ENCODE measurements around the gene YAE1. TPM values are rescaled to one million over a fixed set of nuclear protein-coding genes. Genes with fewer than 3 reads are reported as not detected.

YAE1 gene
- total RNA-seq = 10 to 100 TPM; 13.4 to 14.2 TPM
- polyA plus RNA-seq = 12.7 TPM

DNA sequence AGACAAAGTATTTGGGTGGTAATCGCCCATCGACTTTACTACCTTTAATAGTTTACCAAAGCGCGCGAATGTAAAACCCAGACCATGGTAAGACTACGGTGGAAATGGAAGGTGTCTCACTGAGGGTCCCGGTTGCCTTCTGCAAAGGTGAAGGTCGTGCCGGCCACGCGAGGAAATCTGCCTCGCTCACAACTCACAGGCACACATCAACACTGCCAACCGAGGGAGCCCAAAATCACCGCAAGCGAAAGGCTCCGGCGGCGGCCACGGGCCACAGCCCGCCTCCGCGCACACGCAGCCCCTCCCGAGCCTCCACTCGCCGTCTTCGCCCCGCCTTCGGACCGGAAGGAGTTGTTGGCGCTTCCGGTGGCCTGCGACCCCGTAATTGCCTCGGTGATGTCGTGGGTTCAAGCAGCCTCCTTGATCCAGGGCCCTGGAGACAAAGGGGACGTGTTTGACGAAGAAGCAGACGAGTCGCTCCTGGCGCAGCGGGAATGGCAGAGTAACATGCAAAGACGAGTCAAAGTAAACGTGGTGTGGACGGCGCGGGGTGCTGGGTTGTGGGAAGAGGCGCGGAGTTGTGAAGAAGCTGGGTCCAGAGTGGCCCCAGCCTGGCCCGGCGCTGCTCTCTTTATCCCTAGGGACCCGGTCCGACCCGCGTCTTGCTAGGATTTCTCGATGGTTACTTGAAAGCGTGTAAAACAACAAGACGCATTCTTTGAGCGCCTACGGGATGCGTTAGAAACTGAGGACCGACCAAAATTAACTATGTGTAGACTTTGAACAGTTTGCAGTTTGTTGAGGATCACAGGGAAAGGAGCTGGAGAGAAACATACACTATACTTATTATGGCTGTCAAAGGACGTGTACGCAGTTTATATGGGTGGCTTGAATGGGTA is at the start of gene YAE1:
Gene YAE1, plus strand, starts transcription at position 382 of the 899 bp plus-strand sequence. Its CDS starts 15 bp downstream, at position 397.
- DNase-seq = peak; percentile 60 to 83 (median 74)
- Histone ChIP-seq H3K36me3 (ENCODE audit: insufficient read depth, low read length) (no peaks in the 10 kb centered on the region), H3K4me1 (ENCODE audit: insufficient read depth, low read length) (peaks cover 14% of the 10 kb centered on the region), H3K27ac (ENCODE audit: low read depth, low read length) (peak within 1 kb of the TSS; percentile 72), H3K4me3 (ENCODE audit: low read length) (peak within 1 kb of the TSS; percentile 73), H3K9me3 (ENCODE audit: low read length) (no peaks in the 10 kb centered on the region), H3K27me3 (ENCODE audit: insufficient read depth, low read length, poor library complexity, severe bottlenecking) (no peaks in the 10 kb centered on the region)
- H3K9me3 Mint-ChIP-seq = no peaks in the 10 kb centered on the region
- ChIA-PET POLR2A (interaction anchor here (1.4 kb wide), 2 partner anchors 167 to 170 kb away, joined by 3 to 4 read pairs; no protein-coding TSS in a partner anchor), CTCF (interaction anchor here (0.9 to 1.6 kb wide), 6 partner anchors 11 to 167 kb away, joined by 3 to 6 read pairs (median 4); no protein-coding TSS in a partner anchor)
- H3K4me3 Mint-ChIP-seq = peak within 1 kb of the TSS; percentile 91 to 100 (median 99)
- H3K36me3 Mint-ChIP-seq = peaks cover 0 to 27% (median 4%) of the 10 kb centered on the region in 3 donors
- H3K27me3 Mint-ChIP-seq = peaks cover 0 to 2% of the 10 kb centered on the region in 2 donors
- peaks cover 19 to 43% (median 29%) of the 10 kb centered on the region in 3 donors for H3K4me1 Mint-ChIP-seq
- H3K27ac Mint-ChIP-seq = peak within 1 kb of the TSS; percentile 62 to 100 (median 98)

- Mint-ChIP-seq H3K4me1 (peaks cover 0 to 3% (median 3%) of the 10 kb centered on the region in 3 donors), H3K27me3 (peaks cover 1 to 7% of the 10 kb centered on the region in 2 donors), H3K9me3 (no peaks in the 10 kb centered on the region), H3K4me3 (no peak overlapping the region), H3K27ac (no peak overlapping the region), H3K36me3 (no peaks in the 10 kb centered on the region)
- no peak overlapping the region for H3K27ac ChIP-seq (ENCODE audit: low read depth, low read length)
- no peaks in the 10 kb centered on the region for H3K36me3 ChIP-seq (ENCODE audit: insufficient read depth, low read length)
- H3K4me1 ChIP-seq (ENCODE audit: insufficient read depth, low read length) = no peaks in the 10 kb centered on the region
- H3K9me3 ChIP-seq (ENCODE audit: low read length) = no peaks in the 10 kb centered on the region
- ChIA-PET POLR2A (no interaction called here), CTCF (no interaction called here)
- no peak overlapping the region for H3K4me3 ChIP-seq (ENCODE audit: low read length)
- no peaks in the 10 kb centered on the region for H3K27me3 ChIP-seq (ENCODE audit: insufficient read depth, low read length, poor library complexity, severe bottlenecking)
- DNase-seq = no peak
Measured at GRCh38 chr7:39516498-39516897, 49.7 kb upstream of the YAE1 start.

DNA sequence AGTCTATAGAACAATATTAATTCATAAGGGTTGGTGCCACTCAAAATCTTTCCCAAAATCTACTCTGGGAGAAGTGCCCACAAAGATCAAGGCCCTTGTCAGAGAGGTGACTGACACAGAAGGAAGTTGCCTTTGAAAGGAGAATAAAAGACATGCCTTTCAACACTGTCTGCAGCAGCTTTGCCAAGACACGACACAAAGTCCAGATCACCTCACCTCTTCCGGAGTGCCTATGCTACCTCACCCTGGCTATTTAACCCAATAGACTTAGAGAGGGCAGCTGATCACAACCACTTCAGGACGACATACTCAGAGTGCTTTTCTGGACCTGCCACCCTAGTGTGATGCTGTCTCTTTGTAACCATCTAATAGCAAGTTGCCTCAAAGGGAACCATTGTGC is 49.0 kb upstream of the YAE1 start:
- Mint-ChIP-seq H3K4me3 (no peak overlapping the region), H3K9me3 (no peaks in the 10 kb centered on the region), H3K36me3 (no peaks in the 10 kb centered on the region), H3K4me1 (peaks cover 0 to 3% (median 3%) of the 10 kb centered on the region in 3 donors), H3K27me3 (peaks cover 0 to 14% of the 10 kb centered on the region in 2 donors), H3K27ac (peak overlapping the region in 1 of 8 donors; percentile 58)
- no peak overlapping the region for H3K27ac ChIP-seq (ENCODE audit: low read depth, low read length)
- H3K36me3 ChIP-seq (ENCODE audit: insufficient read depth, low read length) = no peaks in the 10 kb centered on the region
- CTCF ChIA-PET = no interaction called here
- H3K4me3 ChIP-seq (ENCODE audit: low read length) = no peak overlapping the region
- H3K4me1 ChIP-seq (ENCODE audit: insufficient read depth, low read length) = no peaks in the 10 kb centered on the region
- no peaks in the 10 kb centered on the region for H3K27me3 ChIP-seq (ENCODE audit: insufficient read depth, low read length, poor library complexity, severe bottlenecking)
- no peak for DNase-seq
- POLR2A ChIA-PET = no interaction called here
- H3K9me3 ChIP-seq (ENCODE audit: low read length) = no peaks in the 10 kb centered on the region

- H3K4me1 ChIP-seq (ENCODE audit: insufficient read depth, low read length) = no peaks in the 10 kb centered on the region
- no peak for DNase-seq
- H3K4me3 Mint-ChIP-seq = no peak overlapping the region
- H3K27me3 Mint-ChIP-seq = peaks cover 16 to 36% of the 10 kb centered on the region in 2 donors
- no peaks in the 10 kb centered on the region for H3K36me3 Mint-ChIP-seq
- CTCF ChIA-PET = no interaction called here
- H3K9me3 Mint-ChIP-seq = no peaks in the 10 kb centered on the region
- H3K27ac ChIP-seq (ENCODE audit: low read depth, low read length) = no peak overlapping the region
- H3K4me1 Mint-ChIP-seq = no peaks in the 10 kb centered on the region
- H3K9me3 ChIP-seq (ENCODE audit: low read length) = no peaks in the 10 kb centered on the region
- POLR2A ChIA-PET = no interaction called here
- no peaks in the 10 kb centered on the region for H3K36me3 ChIP-seq (ENCODE audit: insufficient read depth, low read length)
- no peaks in the 10 kb centered on the region for H3K27me3 ChIP-seq (ENCODE audit: insufficient read depth, low read length, poor library complexity, severe bottlenecking)
- no peak overlapping the region for H3K4me3 ChIP-seq (ENCODE audit: low read length)
- no peak overlapping the region for H3K27ac Mint-ChIP-seq
Measured at GRCh38 chr7:39525926-39526325, 40.3 kb upstream of the YAE1 start.

DNA sequence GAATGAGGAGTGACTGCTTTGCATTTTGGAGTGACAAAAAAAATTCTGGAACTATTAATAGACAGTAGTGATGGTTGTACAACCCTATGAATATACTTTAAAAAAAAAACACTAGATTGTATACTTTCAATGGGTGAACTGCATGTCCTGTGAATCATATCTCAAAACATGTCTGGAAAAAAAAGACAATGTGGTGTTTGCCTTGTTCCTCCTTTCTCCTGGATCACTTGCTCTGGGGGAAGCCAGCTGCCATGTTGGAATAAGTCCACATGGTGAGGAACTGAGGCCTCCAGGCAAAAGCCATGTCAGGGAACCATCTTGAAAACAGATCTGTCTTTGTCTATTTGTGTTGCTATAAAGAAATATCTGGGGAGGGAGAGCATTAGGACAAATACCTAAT is 39.5 kb upstream of the YAE1 start:
- POLR2A ChIA-PET = no interaction called here
- no peaks in the 10 kb centered on the region for H3K36me3 Mint-ChIP-seq
- CTCF ChIA-PET = no interaction called here

GRCh38 chr7:39527296-39527695 is 38.9 kb upstream of the YAE1 start:
- ChIA-PET POLR2A (no interaction called here), CTCF (no interaction called here)
- H3K9me3 Mint-ChIP-seq = no peaks in the 10 kb centered on the region
- no peak overlapping the region for H3K4me3 Mint-ChIP-seq
- H3K27ac ChIP-seq (ENCODE audit: low read depth, low read length) = no peak overlapping the region
- no peaks in the 10 kb centered on the region for H3K4me1 Mint-ChIP-seq
- H3K27me3 Mint-ChIP-seq = peaks cover 20 to 24% of the 10 kb centered on the region in 2 donors
- H3K27ac Mint-ChIP-seq = no peak overlapping the region
- DNase-seq = no peak
- no peaks in the 10 kb centered on the region for H3K27me3 ChIP-seq (ENCODE audit: insufficient read depth, low read length, poor library complexity, severe bottlenecking)
- H3K4me3 ChIP-seq (ENCODE audit: low read length) = no peak overlapping the region
- H3K36me3 ChIP-seq (ENCODE audit: insufficient read depth, low read length) = no peaks in the 10 kb centered on the region
- H3K36me3 Mint-ChIP-seq = no peaks in the 10 kb centered on the region
- H3K9me3 ChIP-seq (ENCODE audit: low read length) = no peaks in the 10 kb centered on the region
- H3K4me1 ChIP-seq (ENCODE audit: insufficient read depth, low read length) = no peaks in the 10 kb centered on the region

More for the DNA sequence above, 39.5 kb upstream of the YAE1 start:
- no peaks in the 10 kb centered on the region for H3K27me3 ChIP-seq (ENCODE audit: insufficient read depth, low read length, poor library complexity, severe bottlenecking)
- no peaks in the 10 kb centered on the region for H3K36me3 ChIP-seq (ENCODE audit: insufficient read depth, low read length)
- no peak overlapping the region for H3K27ac Mint-ChIP-seq
- H3K4me3 Mint-ChIP-seq = no peak overlapping the region
- H3K9me3 Mint-ChIP-seq = no peaks in the 10 kb centered on the region
- H3K27ac ChIP-seq (ENCODE audit: low read depth, low read length) = no peak overlapping the region
- no peaks in the 10 kb centered on the region for H3K4me1 Mint-ChIP-seq
- no peaks in the 10 kb centered on the region for H3K9me3 ChIP-seq (ENCODE audit: low read length)
- H3K4me3 ChIP-seq (ENCODE audit: low read length) = no peak overlapping the region
- DNase-seq = no peak
- H3K4me1 ChIP-seq (ENCODE audit: insufficient read depth, low read length) = no peaks in the 10 kb centered on the region
- H3K27me3 Mint-ChIP-seq = peaks cover 20 to 31% of the 10 kb centered on the region in 2 donors

- Mint-ChIP-seq H3K9me3 (no peaks in the 10 kb centered on the region), H3K27me3 (peaks cover 20 to 24% of the 10 kb centered on the region in 2 donors), H3K4me3 (no peak overlapping the region), H3K4me1 (no peaks in the 10 kb centered on the region), H3K27ac (no peak overlapping the region), H3K36me3 (no peaks in the 10 kb centered on the region)
- ChIA-PET CTCF (no interaction called here), POLR2A (no interaction called here)
- no peaks in the 10 kb centered on the region for H3K9me3 ChIP-seq (ENCODE audit: low read length)
- no peak overlapping the region for H3K27ac ChIP-seq (ENCODE audit: low read depth, low read length)
- no peaks in the 10 kb centered on the region for H3K4me1 ChIP-seq (ENCODE audit: insufficient read depth, low read length)
- no peak overlapping the region for H3K4me3 ChIP-seq (ENCODE audit: low read length)
- no peaks in the 10 kb centered on the region for H3K36me3 ChIP-seq (ENCODE audit: insufficient read depth, low read length)
- H3K27me3 ChIP-seq (ENCODE audit: insufficient read depth, low read length, poor library complexity, severe bottlenecking) = no peaks in the 10 kb centered on the region
- no peak for DNase-seq
Measured at GRCh38 chr7:39527951-39528350, 38.3 kb upstream of the YAE1 start.

GRCh38 chr7:39528849-39529248 is 37.4 kb upstream of the YAE1 start:
- H3K27ac ChIP-seq (ENCODE audit: low read depth, low read length) = no peak overlapping the region
- Mint-ChIP-seq H3K4me1 (no peaks in the 10 kb centered on the region), H3K9me3 (no peaks in the 10 kb centered on the region), H3K27ac (no peak overlapping the region), H3K4me3 (no peak overlapping the region), H3K27me3 (peaks cover 16 to 17% of the 10 kb centered on the region in 2 donors), H3K36me3 (no peaks in the 10 kb centered on the region)
- POLR2A ChIA-PET = no interaction called here
- H3K27me3 ChIP-seq (ENCODE audit: insufficient read depth, low read length, poor library complexity, severe bottlenecking) = peaks cover 3% of the 10 kb centered on the region
- CTCF ChIA-PET = no interaction called here
- no peaks in the 10 kb centered on the region for H3K9me3 ChIP-seq (ENCODE audit: low read length)
- H3K4me1 ChIP-seq (ENCODE audit: insufficient read depth, low read length) = no peaks in the 10 kb centered on the region
- DNase-seq = no peak
- H3K4me3 ChIP-seq (ENCODE audit: low read length) = no peak overlapping the region
- no peaks in the 10 kb centered on the region for H3K36me3 ChIP-seq (ENCODE audit: insufficient read depth, low read length)

Data from CD8-positive, alpha-beta memory T cell (primary cell).